GM12878 (cell line): ENCODE data around the gene ZNF768. TPM values are rescaled to one million over a fixed set of nuclear protein-coding genes. Genes with fewer than 3 reads are reported as not detected.

Experiments used
- ATAC-seq: fragments of 200-7000 bp; cut with Tn5 transposase; 3 replicates; pipeline ENCODE4 v1.9.1; 2020; ENCODE audit warnings: mild to moderate bottlenecking, moderate library complexity
- BruUV-seq: library from RNA; stranded (reverse); fragments of 400-500 nt; replicated peaks from 2 replicates; lab custom pipeline; 2021; lab: Mats Ljungman, UMichigan
- CTCF ChIA-PET: fragments of 300-600 bp; sonication (Branson Sonifier 250); formaldehyde crosslinking; extraction: SDS; loops from one replicate; lab custom pipeline; 2021; ENCODE audit warnings: inconsistent platforms; lab: Yijun Ruan, JAX
- POLR2A ChIA-PET: fragments of 350-600 bp; formaldehyde crosslinking; extraction: SDS; loops from one replicate; lab custom pipeline; 2021; ENCODE audit warnings: inconsistent platforms; lab: Charles Lee
- RAD21 ChIA-PET: fragments of 300-600 bp; sonication (Branson Sonifier 250); formaldehyde crosslinking; loops from one replicate; lab custom pipeline; 2023; ENCODE audit warnings: antibody characterized with exemption; ENCODE audit not compliant: unreplicated experiment; lab: Charles Lee
- SMC1A ChIA-PET: fragments of 300-600 bp; sonication (Branson Sonifier 250); formaldehyde crosslinking; loops from one replicate; lab custom pipeline; 2023; ENCODE audit not compliant: unreplicated experiment, uncharacterized antibody; lab: Charles Lee
- DNase-seq: peaks from one replicate; pipeline ENCODE4 v3.0.0-alpha.2; 2011; ENCODE audit warnings: low read depth, low spot score
- FAIRE-seq: peaks from 3 replicates; lab custom pipeline; 2011; peaks lifted over from hg19 to GRCh38; lab: Jason Lieb, UNC
- H2AFZ ChIP-seq: 2 replicates; pipeline ENCODE4 v1.6.0; 2011; ENCODE audit warnings: low read depth, low read length, control low read depth; ENCODE audit not compliant: control insufficient read depth
- H3K27ac ChIP-seq: 2 replicates; pipeline ENCODE4 v1.5.1; 2011; ENCODE audit warnings: control low read depth; ENCODE audit not compliant: control insufficient read depth, insufficient read depth
- H3K27me3 ChIP-seq, 2 experiments: replicated peaks in 1 of 2; 2 replicates each; pipeline versions ENCODE4 v1.6.0 to v1.6.1; 2011; ENCODE audit warnings: low read length in 1 of 2; ENCODE audit not compliant: control insufficient read depth in 2 of 2, insufficient read depth in 2 of 2
- H3K36me3 ChIP-seq, 2 experiments: 2 replicates each; pipeline ENCODE4 v1.5.1; 2011; ENCODE audit warnings: low read length in 1 of 2; ENCODE audit not compliant: control insufficient read depth in 2 of 2, insufficient read depth in 2 of 2
- H3K4me1 ChIP-seq: 2 replicates; pipeline ENCODE4 v1.6.1; 2011; ENCODE audit warnings: mild to moderate bottlenecking, low read length, moderate library complexity, mixed read lengths; ENCODE audit not compliant: control insufficient read depth, insufficient read depth
- H3K4me2 ChIP-seq: 2 replicates; pipeline ENCODE4 v1.6.0; 2011; ENCODE audit warnings: control low read depth; ENCODE audit not compliant: control insufficient read depth, insufficient read depth
- H3K4me3 ChIP-seq: fragments of 200-600 bp; sonication (generic); 2 replicates; pipeline ENCODE4 v1.5.1; 2016
- H3K79me2 ChIP-seq: 2 replicates; pipeline ENCODE4 v1.6.0; 2011; ENCODE audit warnings: low read length; ENCODE audit not compliant: control insufficient read depth, insufficient read depth
- H3K9ac ChIP-seq: 2 replicates; pipeline ENCODE4 v1.8.0; 2011; ENCODE audit warnings: low read length, control low read depth, mixed read lengths; ENCODE audit not compliant: control insufficient read depth, insufficient read depth
- H3K9me3 ChIP-seq: replicated peaks from 3 replicates; pipeline ENCODE4 v1.5.1; 2011; ENCODE audit warnings: mild to moderate bottlenecking, low read length; ENCODE audit not compliant: control insufficient read depth, insufficient read depth
- H4K20me1 ChIP-seq: 2 replicates; pipeline ENCODE4 v1.6.0; 2011; ENCODE audit not compliant: control insufficient read depth, insufficient read depth
- ATF3 ChIP-seq: IDR thresholded peaks from 2 replicates; pipeline ENCODE4 v1.6.1; 2011; ENCODE audit warnings: low read depth, mild to moderate bottlenecking, low read length, moderate library complexity, borderline replicate concordance; ENCODE audit errors: extremely low read depth
- E2F8 ChIP-seq: fragments of 450-650 bp; IDR thresholded peaks from 2 replicates; pipeline ENCODE4 v1.6.1; 2018; ENCODE audit warnings: mild to moderate bottlenecking, low read depth, moderate library complexity; ENCODE audit not compliant: partially characterized antibody
- KDM1A ChIP-seq: fragments of 200-600 bp; sonication (generic); IDR thresholded peaks from 2 replicates; pipeline ENCODE4 v1.6.1; 2016; ENCODE audit warnings: borderline replicate concordance
- KLF5 ChIP-seq: fragments of 450-650 bp; IDR thresholded peaks from 2 replicates; pipeline ENCODE4 v1.6.1; 2014; ENCODE audit warnings: mild to moderate bottlenecking; ENCODE audit not compliant: partially characterized antibody
- MXI1 ChIP-seq: fragments of 150-350 bp; IDR thresholded peaks from 2 replicates; pipeline ENCODE4 v1.6.1; 2011; ENCODE audit warnings: low read depth, mild to moderate bottlenecking, inconsistent platforms, low read length, improper control_type of control experiment
- NBN ChIP-seq: fragments of 450-650 bp; IDR thresholded peaks from 2 replicates; pipeline ENCODE4 v1.6.1; 2016
- POLR2A ChIP-seq: IDR thresholded peaks from 2 replicates; pipeline ENCODE4 v1.6.1; 2011; ENCODE audit warnings: low read depth, mild to moderate bottlenecking, low read length
- RFX5 ChIP-seq: IDR thresholded peaks from 2 replicates; pipeline ENCODE4 v1.6.1; 2011; ENCODE audit warnings: low read depth, low read length, improper control_type of control experiment
- SRF ChIP-seq, 2 experiments: IDR thresholded peaks; 2 replicates each; pipeline ENCODE4 v1.6.1; 2011; ENCODE audit warnings: low read depth in 2 of 2, low read length in 2 of 2, mild to moderate bottlenecking in 1 of 2, moderate library complexity in 1 of 2
- SUZ12 ChIP-seq: fragments of 200-600 bp; sonication (generic); IDR thresholded peaks from one replicate; pipeline ENCODE4 v1.6.1; 2018; ENCODE audit warnings: antibody characterized with exemption, mild to moderate bottlenecking; ENCODE audit not compliant: unreplicated experiment
- TBL1XR1 ChIP-seq: IDR thresholded peaks from 2 replicates; pipeline ENCODE4 v1.6.1; 2012; ENCODE audit warnings: low read depth, low read length, improper control_type of control experiment
- WGBS: methylation state at CpG from one replicate; pipeline ENCODE4 v1.1.6; 2016; ENCODE audit warnings: low lambda C conversion rate; ENCODE audit not compliant: insufficient replicate concordance, insufficient coverage; ENCODE audit errors: missing lambda C conversion rate; 5-methylcytosine and 5-hydroxymethylcytosine counted together
- in situ Hi-C: fragments of 300-500 bp; cut with MboI; formaldehyde crosslinking; loops from 9 replicates; pipeline ENCODE4 v1.14.3; 2018; ENCODE audit warnings: mixed read lengths
- intact Hi-C: fragments of 100-400 bp; cut with micrococcal nuclease; formaldehyde crosslinking; loops from one replicate; pipeline ENCODE4 v1.14.2; 2022; ENCODE audit not compliant: unreplicated experiment
- polyA plus RNA-seq, 11 experiments: library from polyadenylated mRNA; depleted of rRNA in 4 of 11; unstranded in 6 of 11; stranded (reverse) in 5 of 11; fragments of >200 nt; fragmentation: Nextera tagmentation in 4 of 11; fragmentation: Illumina TruSeq in 1 of 11; extraction: Ambion mirVana in 4 of 11; extraction: Trizol in 1 of 11; gene quantifications; 1 replicate in 1 of 11; 2 replicates in 10 of 11; pipeline versions ENCODE4 v1.2.1 to v1.2.3, GENCODE V29; 2011 to 2016; ENCODE audit warnings: inconsistent platforms in 2 of 11, missing spikeins in 2 of 11, low read depth in 1 of 11
- total RNA-seq, 4 experiments: library from RNA; depleted of rRNA in 3 of 4; stranded (reverse); fragments of >200 nt in 3 of 4; fragmentation: Illumina TruSeq in 1 of 4; extraction: Trizol in 1 of 4; gene quantifications; 2 replicates each; pipeline versions ENCODE4 v1.2.1 to v1.2.3, GENCODE V29; 2013 to 2021
- TF ChIP-seq, protein P1 (sequence below): fragments of 450-650 bp; formaldehyde crosslinking; IDR thresholded peaks from 2 replicates; pipeline ENCODE4 v1.4.0; 2020; ENCODE audit warnings: mild to moderate bottlenecking, moderate library complexity

The ZNF768 gene
- total and polyA plus RNA-seq, 10 of the 15 experiments (the other 5 are each of a cell fraction or from before 2014, with no cell fraction given): 0.05 to 23.1 (median 9.1) TPM

- FAIRE-seq (no peak), DNase-seq (no peak), ATAC-seq (no peak)
- H3K4me1 ChIP-seq: peaks cover 4% of the 10 kb centered on the region
- BruUV-seq: TSS peak; percentile 51
- 95% methylated on average over 6 of the region's 6 CpGs for WGBS
- H3K4me2 ChIP-seq: no peak overlapping the region
- no peaks in the 10 kb centered on the region for H4K20me1 ChIP-seq
- H3K9me3 ChIP-seq: no peaks in the 10 kb centered on the region
- intact Hi-C loops: no loop called here
- H3K27me3 ChIP-seq: no peaks in the 10 kb centered on the region
- no peak overlapping the region for H3K27ac ChIP-seq
- no peak overlapping the region for H3K9ac ChIP-seq
- ChIA-PET RAD21 (interaction anchor here (0.7 to 1.6 kb wide), 2 partner anchors 34 to 44 kb away, joined by 3 read pairs; no protein-coding TSS in a partner anchor), SMC1A (no interaction called here), CTCF (interaction anchor here (1.0 to 2.1 kb wide), 6 partner anchors 9 to 108 kb away, joined by 3 to 8 read pairs (median 3); partner anchors contain the start of gene ITGAL), POLR2A (interaction anchor here (1.1 kb wide), 1 partner anchor 58 kb away, joined by 4 read pairs; no protein-coding TSS in a partner anchor)
- no peak overlapping the region for H3K4me3 ChIP-seq
- no peak overlapping the region for H2AFZ ChIP-seq
- no peaks in the 10 kb centered on the region for H3K79me2 ChIP-seq
- in situ Hi-C loops: no loop called here
- peaks cover 13 to 27% of the 10 kb centered on the region in 2 experiments for H3K36me3 ChIP-seq
- no peak for TF ChIP-seq NBN
- no peak for TF ChIP-seq RFX5
- TF ChIP-seq KLF5: no peak
- TF ChIP-seq ATF3: no peak
- TF ChIP-seq SRF (IDR thresholded peaks at IDR 0.05; ENCODE audit: low read depth in 2 of 2, low read length in 2 of 2): no peak
- TF ChIP-seq SUZ12: no peak
- TF ChIP-seq KDM1A: no peak
- no peak for TF ChIP-seq TBL1XR1
- TF ChIP-seq, protein P1, sequence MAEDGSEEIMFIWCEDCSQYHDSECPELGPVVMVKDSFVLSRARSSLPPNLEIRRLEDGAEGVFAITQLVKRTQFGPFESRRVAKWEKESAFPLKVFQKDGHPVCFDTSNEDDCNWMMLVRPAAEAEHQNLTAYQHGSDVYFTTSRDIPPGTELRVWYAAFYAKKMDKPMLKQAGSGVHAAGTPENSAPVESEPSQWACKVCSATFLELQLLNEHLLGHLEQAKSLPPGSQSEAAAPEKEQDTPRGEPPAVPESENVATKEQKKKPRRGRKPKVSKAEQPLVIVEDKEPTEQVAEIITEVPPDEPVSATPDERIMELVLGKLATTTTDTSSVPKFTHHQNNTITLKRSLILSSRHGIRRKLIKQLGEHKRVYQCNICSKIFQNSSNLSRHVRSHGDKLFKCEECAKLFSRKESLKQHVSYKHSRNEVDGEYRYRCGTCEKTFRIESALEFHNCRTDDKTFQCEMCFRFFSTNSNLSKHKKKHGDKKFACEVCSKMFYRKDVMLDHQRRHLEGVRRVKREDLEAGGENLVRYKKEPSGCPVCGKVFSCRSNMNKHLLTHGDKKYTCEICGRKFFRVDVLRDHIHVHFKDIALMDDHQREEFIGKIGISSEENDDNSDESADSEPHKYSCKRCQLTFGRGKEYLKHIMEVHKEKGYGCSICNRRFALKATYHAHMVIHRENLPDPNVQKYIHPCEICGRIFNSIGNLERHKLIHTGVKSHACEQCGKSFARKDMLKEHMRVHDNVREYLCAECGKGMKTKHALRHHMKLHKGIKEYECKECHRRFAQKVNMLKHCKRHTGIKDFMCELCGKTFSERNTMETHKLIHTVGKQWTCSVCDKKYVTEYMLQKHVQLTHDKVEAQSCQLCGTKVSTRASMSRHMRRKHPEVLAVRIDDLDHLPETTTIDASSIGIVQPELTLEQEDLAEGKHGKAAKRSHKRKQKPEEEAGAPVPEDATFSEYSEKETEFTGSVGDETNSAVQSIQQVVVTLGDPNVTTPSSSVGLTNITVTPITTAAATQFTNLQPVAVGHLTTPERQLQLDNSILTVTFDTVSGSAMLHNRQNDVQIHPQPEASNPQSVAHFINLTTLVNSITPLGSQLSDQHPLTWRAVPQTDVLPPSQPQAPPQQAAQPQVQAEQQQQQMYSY (CRISPR knock-in tag): no peak
- TF ChIP-seq E2F8: no peak
- TF ChIP-seq MXI1: no peak
- no peak for TF ChIP-seq POLR2A
Observed at GRCh38 chr16:30490210-30490609, 36.2 kb downstream of the ZNF768 start.
